ENCODE measurements around the gene KCP. TPM values are rescaled to one million over a fixed set of nuclear protein-coding genes. Genes with fewer than 3 reads are reported as not detected.

KCP gene
- total RNA-seq, 2 experiments from 2014 or later, result 0.20 to 0.52 TPM

GRCh38 chr7:128861957-128862570 is 48.4 kb downstream of the KCP start:
- Mint-ChIP-seq H3K9me3 (ENCODE audit: low read depth) (no peaks in the 10 kb centered on the region), H3K27me3 (no peaks in the 10 kb centered on the region)

GRCh38 chr7:128860158-128861073 is 50.1 kb downstream of the KCP start:
- CTCF ChIA-PET, result interaction anchor here (0.9 to 5.6 kb wide), 3 partner anchors 21 to 473 kb away, joined by 3 to 107 read pairs (median 4); no protein-coding TSS in a partner anchor

More at GRCh38 chr7:128861957-128862570, 48.4 kb downstream of the KCP start:
- H3K4me3 Mint-ChIP-seq, result peak overlapping the region; percentile 88
- DNase-seq, result no peak
- CTCF ChIA-PET, result interaction anchor here (0.8 to 5.6 kb wide), 9 partner anchors 11 to 474 kb away, joined by 3 to 107 read pairs (median 5); no protein-coding TSS in a partner anchor
- peaks cover 3% of the 10 kb centered on the region for H3K36me3 Mint-ChIP-seq
- H3K27ac Mint-ChIP-seq, result peak overlapping the region; percentile 95
- no peak for ATAC-seq
- peaks cover 15% of the 10 kb centered on the region for H3K4me1 Mint-ChIP-seq

GRCh38 chr7:128859232-128860157 is 51.0 kb downstream of the KCP start:
- H3K4me1 Mint-ChIP-seq, result peaks cover 15% of the 10 kb centered on the region
- H3K9me3 Mint-ChIP-seq (ENCODE audit: low read depth), result no peaks in the 10 kb centered on the region
- CTCF ChIA-PET, result interaction anchor here (5.6 kb wide), 1 partner anchor 22 kb away, joined by 107 read pairs; no protein-coding TSS in a partner anchor
- ATAC-seq (no peak), DNase-seq (no peak)
- H3K27ac Mint-ChIP-seq, result no peak overlapping the region
- no peaks in the 10 kb centered on the region for H3K27me3 Mint-ChIP-seq
- no peaks in the 10 kb centered on the region for H3K36me3 Mint-ChIP-seq
- H3K4me3 Mint-ChIP-seq, result no peak overlapping the region

More at GRCh38 chr7:128860158-128861073, 50.1 kb downstream of the KCP start:
- H3K27me3 Mint-ChIP-seq, result no peaks in the 10 kb centered on the region
- no peak overlapping the region for H3K27ac Mint-ChIP-seq
- ATAC-seq (no peak), DNase-seq (no peak)
- peaks cover 15% of the 10 kb centered on the region for H3K4me1 Mint-ChIP-seq
- H3K9me3 Mint-ChIP-seq (ENCODE audit: low read depth), result no peaks in the 10 kb centered on the region
- no peaks in the 10 kb centered on the region for H3K36me3 Mint-ChIP-seq
- H3K4me3 Mint-ChIP-seq, result no peak overlapping the region

GRCh38 chr7:128858380-128859231 is 51.9 kb downstream of the KCP start:
- DNase-seq (no peak), ATAC-seq (no peak)
- CTCF ChIA-PET, result no interaction called here
- Mint-ChIP-seq H3K36me3 (no peaks in the 10 kb centered on the region), H3K4me3 (no peak overlapping the region), H3K9me3 (ENCODE audit: low read depth) (no peaks in the 10 kb centered on the region), H3K4me1 (peaks cover 11% of the 10 kb centered on the region), H3K27me3 (no peaks in the 10 kb centered on the region), H3K27ac (no peak overlapping the region)

GRCh38 chr7:128856001-128856718 is 54.3 kb downstream of the KCP start:
- Mint-ChIP-seq H3K4me1 (peaks cover 2% of the 10 kb centered on the region), H3K4me3 (no peak overlapping the region), H3K36me3 (no peaks in the 10 kb centered on the region), H3K27me3 (no peaks in the 10 kb centered on the region), H3K27ac (peak overlapping the region; percentile 28), H3K9me3 (ENCODE audit: low read depth) (no peaks in the 10 kb centered on the region)
- DNase-seq (no peak), ATAC-seq (no peak)
- CTCF ChIA-PET, result interaction anchor here (0.7 to 1.2 kb wide), 2 partner anchors 24 to 273 kb away, joined by 3 to 4 read pairs; no protein-coding TSS in a partner anchor

GRCh38 chr7:128855559-128855958 is 55.0 kb downstream of the KCP start:
- Mint-ChIP-seq H3K9me3 (ENCODE audit: low read depth) (no peaks in the 10 kb centered on the region), H3K27ac (no peak overlapping the region), H3K27me3 (no peaks in the 10 kb centered on the region), H3K36me3 (no peaks in the 10 kb centered on the region), H3K4me1 (no peaks in the 10 kb centered on the region), H3K4me3 (no peak overlapping the region)
- ATAC-seq (no peak), DNase-seq (no peak)
- CTCF ChIA-PET, result interaction anchor here (0.7 to 1.2 kb wide), 2 partner anchors 25 to 272 kb away, joined by 3 to 4 read pairs; no protein-coding TSS in a partner anchor

GRCh38 chr7:128854396-128854795 is 56.1 kb downstream of the KCP start:
- CTCF ChIA-PET, result no interaction called here
- Mint-ChIP-seq H3K27me3 (no peaks in the 10 kb centered on the region), H3K4me3 (no peak overlapping the region), H3K4me1 (no peaks in the 10 kb centered on the region), H3K9me3 (ENCODE audit: low read depth) (no peaks in the 10 kb centered on the region), H3K27ac (no peak overlapping the region), H3K36me3 (no peaks in the 10 kb centered on the region)
- DNase-seq, result no peak
- ATAC-seq, result no peak

GRCh38 chr7:128853799-128854198 is 56.7 kb downstream of the KCP start:
- Mint-ChIP-seq H3K27ac (no peak overlapping the region), H3K36me3 (no peaks in the 10 kb centered on the region), H3K27me3 (no peaks in the 10 kb centered on the region), H3K4me1 (no peaks in the 10 kb centered on the region), H3K9me3 (ENCODE audit: low read depth) (no peaks in the 10 kb centered on the region), H3K4me3 (no peak overlapping the region)
- CTCF ChIA-PET, result no interaction called here
- ATAC-seq (no peak), DNase-seq (no peak)

- ATAC-seq (no peak), DNase-seq (no peak)
- Mint-ChIP-seq H3K27ac (no peak overlapping the region), H3K9me3 (ENCODE audit: low read depth) (no peaks in the 10 kb centered on the region), H3K4me3 (no peak overlapping the region), H3K27me3 (no peaks in the 10 kb centered on the region), H3K4me1 (no peaks in the 10 kb centered on the region), H3K36me3 (no peaks in the 10 kb centered on the region)
- CTCF ChIA-PET, result no interaction called here
These were observed 57.8 kb downstream of the KCP start for GRCh38 chr7:128852537-128853254.

GRCh38 chr7:128849804-128850490 is 60.6 kb downstream of the KCP start:
- CTCF ChIA-PET, result interaction anchor here (0.8 kb wide), 1 partner anchor 33 kb away, joined by 3 read pairs; no protein-coding TSS in a partner anchor
- H3K4me3 Mint-ChIP-seq, result no peak overlapping the region
- ATAC-seq (no peak), DNase-seq (no peak)
- H3K9me3 Mint-ChIP-seq (ENCODE audit: low read depth), result no peaks in the 10 kb centered on the region
- no peaks in the 10 kb centered on the region for H3K36me3 Mint-ChIP-seq
- no peaks in the 10 kb centered on the region for H3K4me1 Mint-ChIP-seq
- H3K27ac Mint-ChIP-seq, result no peak overlapping the region
- no peaks in the 10 kb centered on the region for H3K27me3 Mint-ChIP-seq

GRCh38 chr7:128849156-128849515 is 61.4 kb downstream of the KCP start:
- Mint-ChIP-seq H3K27me3 (no peaks in the 10 kb centered on the region), H3K36me3 (no peaks in the 10 kb centered on the region), H3K27ac (no peak overlapping the region), H3K9me3 (ENCODE audit: low read depth) (no peaks in the 10 kb centered on the region), H3K4me1 (no peaks in the 10 kb centered on the region), H3K4me3 (no peak overlapping the region)
- no peak for ATAC-seq
- no peak for DNase-seq
- CTCF ChIA-PET, result no interaction called here
